NOMO-1 (cell line): Measurements from ENCODE around the gene SRI.
"Not testable (repeated sequence)": the region's sequence is repeated elsewhere in the genome, so short reads cannot be mapped to it uniquely, and the experiment has no call there.

Experiments
- DNase-seq, 2 experiments: peaks; one replicate each; lab custom pipeline; 2025; ENCODE audit not compliant: unreplicated experiment in 2 of 2; lab: John Stamatoyannopoulos, UW

Gene SRI, protein sequence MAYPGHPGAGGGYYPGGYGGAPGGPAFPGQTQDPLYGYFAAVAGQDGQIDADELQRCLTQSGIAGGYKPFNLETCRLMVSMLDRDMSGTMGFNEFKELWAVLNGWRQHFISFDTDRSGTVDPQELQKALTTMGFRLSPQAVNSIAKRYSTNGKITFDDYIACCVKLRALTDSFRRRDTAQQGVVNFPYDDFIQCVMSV

DNA sequence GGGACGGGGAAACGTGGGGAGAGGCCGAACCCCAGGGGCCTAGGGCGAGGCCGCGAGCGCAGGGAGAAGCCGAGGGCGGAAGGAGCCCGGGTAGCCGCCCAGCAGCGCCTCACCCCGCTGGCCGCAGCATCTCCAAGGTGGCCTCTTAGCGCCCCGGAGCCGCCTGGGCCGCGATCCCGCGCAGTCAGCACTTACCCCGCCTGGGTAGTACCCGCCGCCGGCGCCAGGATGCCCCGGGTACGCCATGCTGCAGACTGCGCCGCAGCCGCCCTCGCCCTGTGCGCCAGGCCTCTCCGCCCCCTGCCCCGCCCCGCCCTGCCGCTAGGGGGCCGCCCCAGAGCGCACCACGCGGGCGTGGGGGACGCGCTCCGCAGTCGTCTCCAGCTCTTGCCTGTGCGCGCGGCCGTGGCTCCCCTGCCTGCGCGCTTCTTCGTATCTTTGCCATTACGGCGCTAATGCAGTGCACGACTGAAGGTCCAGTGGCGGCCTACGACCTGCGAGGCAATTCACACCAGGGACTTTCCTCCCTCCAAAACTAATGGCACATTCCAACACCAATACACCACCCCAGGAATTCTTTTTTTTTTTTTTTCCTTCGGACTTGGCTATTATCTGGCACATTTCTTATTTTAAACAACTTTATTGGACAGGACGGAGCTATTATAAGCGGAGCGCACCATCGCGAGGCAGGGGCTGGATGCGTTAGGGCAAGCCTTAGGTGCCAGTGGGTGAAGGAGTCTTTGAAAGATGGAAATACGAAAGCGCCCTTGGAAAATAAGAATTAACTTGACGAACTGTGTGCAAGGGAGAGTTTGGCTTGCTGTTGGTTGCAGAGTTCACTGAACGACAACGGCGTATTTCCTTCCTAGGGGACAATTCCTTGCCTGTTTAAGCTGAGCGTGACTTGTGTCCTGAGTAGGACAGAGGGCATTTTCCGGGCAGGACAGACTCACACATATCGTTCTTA is at the start of gene SRI:
TSS of gene SRI (minus strand) at position 258 of the 967 bp plus-strand sequence. CDS start at position 246, 12 bp downstream.
- DNase-seq = peak; percentile 97 to 99

DNA sequence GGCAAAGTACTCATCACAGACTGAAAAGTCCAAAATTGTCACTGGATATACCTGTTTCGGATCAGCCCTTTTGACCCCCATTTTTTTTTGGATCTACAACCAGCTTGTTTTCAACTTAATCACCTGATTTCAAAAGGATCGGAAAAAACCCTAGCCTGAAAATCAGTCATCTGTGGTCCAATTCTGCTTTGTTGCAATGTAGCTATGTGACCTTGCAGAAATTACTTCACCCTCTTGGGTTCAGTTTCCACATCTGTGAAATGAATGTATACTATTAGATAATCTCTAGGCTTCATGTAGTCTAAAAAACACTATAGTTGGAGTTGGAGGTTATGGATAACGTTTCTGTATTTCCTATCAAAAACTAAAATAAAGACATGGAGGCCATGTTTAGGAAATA is 49.7 kb upstream of the SRI start:
- DNase-seq = peak in 1 of 2 experiments; percentile 29

DNA sequence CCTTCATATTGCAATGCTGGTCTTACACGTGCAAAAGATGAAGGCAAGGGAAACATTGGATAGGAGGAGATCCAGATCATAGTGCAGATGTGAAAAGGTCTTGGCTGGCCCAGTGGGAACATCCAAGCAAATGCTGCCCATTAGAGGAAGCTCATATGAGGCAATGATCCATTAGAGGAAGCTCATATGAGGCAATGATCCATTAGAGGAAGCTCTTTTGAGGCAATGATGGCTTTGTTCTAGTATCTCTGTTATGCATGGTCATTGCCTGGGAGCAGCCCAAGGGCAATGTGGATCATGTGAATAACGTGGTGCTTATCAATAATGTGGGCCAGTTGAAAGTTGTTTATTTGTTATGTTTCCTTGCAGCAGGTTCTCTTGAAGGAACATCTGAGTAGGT is 49.0 kb upstream of the SRI start:
- peak; percentile 89 to 98 for DNase-seq

DNA sequence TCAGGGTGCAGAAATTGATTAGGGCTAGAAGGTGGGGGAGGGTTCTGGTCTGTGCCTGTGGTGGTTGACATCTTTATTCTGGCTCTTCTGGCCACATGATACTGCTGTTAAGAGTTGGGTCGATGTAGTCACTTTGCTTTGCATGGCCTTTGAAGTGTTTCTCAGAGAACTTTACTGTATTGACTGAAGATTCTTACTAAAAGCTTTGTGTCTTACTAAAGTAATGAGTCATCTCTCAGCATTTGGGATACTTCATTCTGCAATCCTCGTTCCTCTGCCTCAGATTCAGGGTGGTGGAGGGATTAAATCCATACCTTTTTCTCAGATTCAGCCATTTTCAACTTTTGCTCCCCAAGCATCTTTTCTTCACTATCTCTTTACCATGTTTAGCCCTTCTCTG is 48.2 kb upstream of the SRI start:
- DNase-seq = peak in 1 of 2 experiments; percentile 23

DNA sequence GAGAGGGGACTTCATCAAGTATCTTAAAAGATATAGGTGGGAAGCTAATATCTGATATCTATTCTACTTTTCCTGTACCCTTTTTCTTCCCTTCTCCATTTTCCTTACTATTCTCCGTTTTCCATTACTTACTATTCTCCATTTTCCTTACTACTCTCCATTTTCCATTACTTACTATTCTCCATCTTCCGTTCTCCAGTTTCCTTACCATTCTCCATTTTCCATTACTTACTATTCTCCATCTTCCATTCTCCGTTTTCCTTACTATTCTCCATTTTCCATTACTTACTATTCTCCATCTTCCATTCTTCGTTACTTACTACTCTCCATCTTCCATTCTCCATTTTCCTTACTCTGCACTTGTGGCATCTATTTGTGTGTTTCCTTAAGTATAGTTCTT is 47.6 kb upstream of the SRI start:
- no peak for DNase-seq

DNA sequence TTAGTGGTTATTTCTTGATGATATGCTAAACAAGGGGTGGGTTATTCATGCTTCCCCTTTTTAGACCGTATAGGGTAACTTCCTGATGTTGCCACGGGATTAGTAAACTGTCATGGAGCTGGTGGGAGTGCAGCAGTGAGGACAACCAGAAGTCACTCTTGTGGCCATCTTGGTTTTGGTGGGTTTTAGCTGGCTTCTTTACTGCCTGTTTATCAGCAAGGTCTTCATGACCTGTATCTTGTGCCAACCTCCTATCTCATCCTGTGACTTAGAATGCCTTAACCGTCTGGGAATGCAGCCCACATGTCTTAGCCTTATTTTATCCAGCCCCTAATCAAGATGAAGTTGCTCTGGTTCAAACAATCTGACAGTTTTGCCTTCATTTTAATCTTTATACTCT is 45.1 kb upstream of the SRI start:
- peak; percentile 50 to 73 for DNase-seq

DNA sequence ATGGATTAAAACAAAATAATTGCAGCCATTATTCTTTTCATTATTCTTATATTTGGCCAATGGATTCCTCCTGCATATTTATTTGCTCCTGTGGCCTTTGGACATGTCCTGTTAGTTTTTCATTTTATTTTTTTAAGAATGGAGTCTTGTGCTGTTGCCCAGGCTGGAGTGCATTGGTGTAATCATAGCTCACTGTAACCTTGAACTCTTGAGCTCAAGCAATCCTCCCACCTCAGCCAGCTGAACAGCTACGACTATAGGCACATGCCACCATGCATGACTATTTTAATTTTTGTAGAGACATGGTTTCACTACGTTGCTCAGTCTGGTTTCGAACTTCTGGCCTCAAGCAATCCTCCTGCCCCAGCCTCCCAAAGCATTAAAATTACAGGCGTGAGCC is 42.7 kb upstream of the SRI start:
- no peak for DNase-seq

DNA sequence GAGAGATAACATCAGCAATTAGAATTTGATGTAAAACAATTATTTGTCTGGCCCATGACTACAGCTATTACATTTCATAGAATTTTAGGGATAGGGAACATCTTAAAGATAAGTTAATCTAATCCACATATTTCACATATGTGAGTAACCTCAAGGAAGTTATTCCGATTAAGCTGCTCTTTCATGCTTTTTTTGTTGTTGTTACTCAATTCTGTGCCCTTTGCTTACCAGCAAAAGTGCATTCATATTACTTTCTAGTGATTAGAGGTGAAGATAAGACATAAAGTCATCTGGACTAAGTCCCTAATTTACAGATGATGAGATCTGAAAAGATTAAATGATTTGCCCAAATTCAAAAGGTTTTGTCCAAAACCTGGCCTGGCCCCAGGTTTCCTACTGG is 40.9 kb upstream of the SRI start:
- no peak for DNase-seq

DNA sequence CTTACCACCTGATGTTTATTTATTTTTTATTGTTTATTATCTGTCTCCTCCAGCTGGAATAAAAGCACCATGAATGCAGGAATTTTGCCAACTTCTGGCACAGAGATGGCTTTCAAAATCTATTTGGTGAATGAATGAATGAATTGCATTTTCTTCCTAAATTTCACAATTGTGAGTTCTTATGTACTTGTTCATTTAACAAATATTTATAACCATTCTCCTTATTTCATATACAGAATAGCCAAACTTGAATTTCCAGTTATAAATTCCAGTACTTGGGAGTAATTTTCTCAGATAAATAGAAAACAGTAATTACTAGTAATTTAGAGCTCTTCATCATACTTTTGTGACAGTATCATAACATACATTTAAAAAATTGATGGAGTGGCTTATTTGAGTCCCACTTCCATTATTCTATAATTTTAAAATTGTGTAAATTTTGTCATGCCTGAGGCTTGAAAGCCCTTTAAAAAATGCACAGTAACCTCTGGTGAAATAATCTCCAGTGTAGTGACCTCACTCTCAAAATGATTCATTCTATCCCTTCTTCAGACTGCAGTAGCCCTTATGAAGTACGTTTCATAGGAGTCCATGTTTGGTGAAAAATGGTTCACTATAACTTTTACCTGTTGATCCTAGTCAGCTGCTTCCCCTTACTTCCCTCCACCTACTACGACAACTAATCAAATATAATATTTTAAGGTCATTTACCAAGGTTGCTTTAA is 40.0 kb upstream of the SRI start:
- no peak for DNase-seq

DNA sequence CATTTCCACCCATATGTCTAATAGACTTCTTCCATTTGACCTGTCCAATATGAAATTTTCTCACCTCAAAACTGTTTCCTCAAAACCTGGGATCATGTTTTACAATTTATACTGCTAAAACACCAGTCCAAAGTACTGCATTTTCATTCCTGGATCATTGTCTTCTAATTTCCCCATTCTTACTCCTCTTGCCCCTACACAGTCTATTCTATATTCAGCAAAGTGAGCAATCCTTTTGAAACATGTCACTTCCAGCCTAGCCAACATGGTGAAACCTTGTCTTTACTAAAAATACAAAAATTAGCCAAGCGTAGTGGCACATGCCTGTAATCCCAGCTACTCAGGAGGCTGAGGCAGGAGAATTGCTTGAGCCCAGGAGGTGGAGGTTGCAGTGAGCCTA is 38.5 kb upstream of the SRI start:
- not testable (repeated sequence) for DNase-seq

DNA sequence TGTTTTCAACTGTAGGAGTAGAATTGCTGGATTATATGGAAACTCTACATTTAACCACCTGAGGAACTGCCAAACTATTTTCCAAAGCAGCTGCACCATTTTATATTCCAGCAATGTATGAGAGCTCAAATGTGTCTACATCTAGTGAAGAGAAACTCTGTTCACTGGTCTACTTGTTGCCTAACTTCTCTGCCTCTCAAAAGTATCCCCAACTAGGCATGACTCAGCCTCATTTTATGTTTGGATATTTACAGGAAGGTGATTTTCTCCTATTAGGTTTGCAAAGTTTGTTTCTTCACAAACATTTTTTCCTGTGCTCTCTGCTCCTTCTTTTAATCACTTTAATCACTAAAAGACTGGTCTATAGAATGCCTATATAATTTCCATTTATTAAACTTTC is 37.1 kb upstream of the SRI start:
- peak in 1 of 2 experiments; percentile 42 for DNase-seq

DNA sequence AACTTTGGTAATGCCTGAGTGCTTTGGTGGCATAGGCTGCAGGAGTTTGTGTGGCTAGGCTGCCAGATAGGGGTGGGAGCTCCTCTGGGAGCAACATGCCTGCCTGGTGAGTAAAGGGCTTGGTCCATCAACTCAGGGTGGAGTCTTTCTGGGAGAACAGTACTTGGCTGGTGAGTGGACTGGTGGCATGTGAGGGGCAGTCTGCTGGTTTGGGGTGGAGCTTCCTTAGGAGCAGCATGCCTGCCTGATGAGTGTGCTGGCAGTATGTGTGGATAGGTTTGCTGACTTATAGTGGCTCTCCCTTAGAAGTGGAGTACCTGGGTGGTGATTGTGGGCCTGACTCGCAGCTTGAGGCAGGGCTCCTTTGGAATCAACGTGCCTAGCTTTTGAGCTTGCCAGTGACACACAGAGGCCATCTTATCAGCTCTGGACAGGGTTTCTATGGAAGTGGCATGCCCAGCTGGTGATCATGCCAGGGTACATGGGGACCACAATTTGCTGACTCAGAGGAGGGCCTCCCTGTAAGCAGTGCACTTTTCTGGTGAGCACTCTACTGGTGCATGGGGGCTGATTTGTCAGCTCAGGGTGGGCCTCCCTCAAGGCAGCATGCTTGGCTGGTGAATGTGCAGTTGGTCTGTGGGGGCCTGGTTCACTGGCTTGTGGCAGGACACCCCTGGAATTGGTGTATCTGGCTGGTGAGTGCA is 35.0 kb upstream of the SRI start:
- DNase-seq = no peak

DNA sequence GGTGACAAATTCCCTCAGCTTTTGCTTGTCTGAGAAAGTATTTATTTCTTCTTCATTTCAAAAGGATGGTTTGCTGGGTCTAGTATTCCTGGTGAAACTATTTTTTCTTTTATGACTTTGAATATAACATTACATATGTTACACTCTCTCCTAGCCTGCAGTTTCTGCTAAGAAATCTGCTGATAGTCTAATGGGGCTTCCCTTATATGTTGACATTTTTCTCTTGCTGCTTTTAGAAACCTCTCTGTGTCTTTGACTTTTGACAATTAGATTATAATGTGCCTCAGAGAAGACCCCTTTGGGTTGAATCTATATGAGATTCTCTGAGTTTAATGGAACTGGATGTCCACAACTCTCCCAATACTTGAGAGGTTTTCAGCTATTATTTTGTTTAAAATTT is 33.8 kb upstream of the SRI start:
- no peak for DNase-seq

DNA sequence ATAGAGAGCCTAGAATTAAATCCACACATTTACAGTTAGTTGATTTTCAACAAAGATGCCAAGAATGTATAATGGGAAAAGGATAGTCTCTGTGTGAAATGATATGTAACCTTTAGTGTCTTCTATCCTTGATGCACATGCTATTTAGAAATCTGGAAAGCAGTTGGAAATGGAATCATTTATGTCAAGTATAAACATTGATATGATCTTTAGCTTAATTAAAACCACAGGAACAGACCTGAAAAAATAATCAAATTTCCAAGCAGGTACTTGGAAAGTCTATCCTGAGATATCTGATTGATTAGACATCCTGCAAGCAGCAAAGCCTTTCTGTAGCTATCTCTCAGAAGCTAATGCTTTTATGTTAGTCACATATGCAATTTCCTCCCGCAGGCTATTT is 24.4 kb upstream of the SRI start:
- no peak for DNase-seq

DNA sequence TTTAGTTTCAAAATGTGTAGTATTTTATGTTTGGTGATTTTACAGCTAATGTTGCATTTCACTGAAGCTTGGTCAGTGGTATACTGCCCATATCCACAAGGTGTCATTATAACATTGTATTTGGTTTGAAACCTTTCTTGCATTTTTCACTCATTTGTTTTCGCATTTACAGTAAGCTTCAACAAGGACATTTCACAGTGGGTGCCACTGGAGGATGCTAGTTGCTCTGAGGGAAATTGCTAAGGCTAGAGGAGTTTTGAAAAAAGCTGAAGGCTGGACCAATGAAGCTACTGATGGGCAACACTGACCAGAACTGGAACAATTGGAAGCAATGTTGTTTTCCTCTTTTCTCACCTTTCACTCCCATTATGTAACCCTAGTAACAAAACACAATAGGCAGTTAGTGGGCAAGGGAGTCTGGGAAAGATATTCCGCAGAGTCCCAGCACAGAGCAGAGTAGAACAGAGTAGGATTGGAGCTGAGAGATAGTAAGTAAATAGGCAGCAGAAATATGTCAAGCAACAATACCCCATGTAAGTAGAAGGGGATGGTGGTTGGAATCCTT is 23.6 kb upstream of the SRI start:
- DNase-seq = peak; percentile 88 to 94

DNA sequence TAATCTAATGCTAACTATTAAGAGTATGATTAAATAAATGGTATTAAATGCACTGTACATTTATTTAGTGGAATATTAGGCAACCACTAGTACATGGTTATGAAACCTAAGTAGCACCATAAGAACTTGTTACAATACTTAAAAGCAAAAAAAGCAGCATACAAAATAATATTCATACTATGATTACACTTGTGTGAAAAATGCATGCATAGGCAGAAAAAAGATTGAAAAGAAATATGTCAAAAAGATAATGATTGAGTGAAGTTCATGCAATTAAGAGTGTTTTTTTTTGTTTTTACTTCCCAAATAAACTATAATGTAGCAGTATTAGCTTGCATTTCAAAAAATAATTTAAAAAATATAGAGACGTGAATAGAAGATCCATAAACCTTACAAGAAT is 20.0 kb upstream of the SRI start:
- no peak for DNase-seq

DNA sequence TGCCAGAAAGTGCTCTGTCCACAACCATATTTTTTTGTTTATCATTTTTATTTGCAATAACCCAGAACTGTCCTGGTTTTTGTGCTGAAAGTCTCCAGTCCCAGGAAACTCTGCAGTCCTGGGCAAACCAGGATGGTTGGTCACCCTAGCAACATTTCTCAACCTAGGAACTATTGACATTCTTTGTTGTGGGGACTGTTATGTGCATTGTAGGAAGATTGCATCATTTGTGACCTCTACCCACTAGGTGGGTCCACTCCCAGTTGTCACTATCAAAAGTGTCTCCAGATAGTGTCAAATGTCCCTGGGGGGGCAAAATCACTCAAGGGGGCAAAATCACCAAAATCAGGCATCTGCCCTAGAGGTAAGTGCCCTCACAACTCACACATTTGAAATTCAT is 14.0 kb upstream of the SRI start:
- DNase-seq = no peak

DNA sequence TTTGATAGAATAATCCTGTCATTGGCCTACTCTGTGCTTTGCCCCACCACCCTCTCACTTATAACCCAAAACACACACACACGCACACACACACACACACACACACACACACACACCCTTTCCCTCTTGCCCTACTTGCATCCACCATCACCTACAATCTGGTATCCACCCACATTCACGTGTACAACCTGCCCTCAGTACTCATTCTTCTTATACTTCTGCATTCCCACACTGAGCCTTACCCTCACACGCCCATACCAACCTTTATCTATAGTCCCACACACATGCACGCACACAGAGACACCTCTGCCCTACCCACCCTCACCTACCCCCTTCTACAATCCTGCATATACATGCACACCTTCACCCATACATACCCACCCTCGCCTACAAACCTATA is 10.8 kb upstream of the SRI start:
- no peak for DNase-seq

DNA sequence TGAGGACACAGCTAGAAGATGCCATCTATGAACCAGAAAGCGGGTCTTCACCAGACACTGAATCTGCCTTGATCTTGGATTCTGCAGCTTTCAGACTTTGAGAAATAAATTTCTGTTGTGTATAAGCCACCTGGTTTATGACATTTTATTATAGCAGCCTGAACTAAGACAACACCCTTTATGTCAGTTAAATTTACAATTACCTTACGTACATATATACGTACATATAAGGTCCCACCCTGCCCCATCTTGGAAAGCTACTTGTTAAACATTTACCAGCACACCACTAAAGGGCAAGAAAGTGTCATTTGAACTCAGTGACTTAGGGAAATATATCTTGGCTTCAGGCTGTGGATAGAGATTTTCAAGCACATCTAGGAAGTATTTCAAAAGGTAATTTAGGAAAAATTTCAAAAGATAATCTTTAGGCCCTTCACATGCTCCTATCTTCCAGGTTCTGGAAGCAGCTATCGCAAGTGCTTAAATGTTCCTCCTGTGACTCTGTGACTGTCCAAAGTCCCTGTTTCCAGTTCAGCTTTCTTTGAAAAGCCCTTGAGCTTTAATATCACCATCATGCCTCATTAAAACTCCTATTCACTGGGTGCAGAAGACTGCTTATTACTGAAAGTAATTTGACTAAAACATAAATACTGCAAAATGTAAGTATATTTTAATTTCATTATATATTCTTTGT is 9.6 kb upstream of the SRI start:
- DNase-seq = no peak
